T-helper 17 cell (primary cell): ENCODE data around the gene PLD5. TPM values are rescaled to one million over a fixed set of nuclear protein-coding genes. Genes with fewer than 3 reads are reported as not detected.
"Not testable (repeated sequence)": the region's sequence is repeated elsewhere in the genome, so short reads cannot be mapped to it uniquely, and the experiment has no call there.

ENCODE experiments used
- ATAC-seq: fragments of 150-1000 bp; cut with Tn5 transposase; 2 replicates; pipeline ENCODE4 v1.10.0; 2021; ENCODE audit warnings: mild to moderate bottlenecking, moderate library complexity
- DNase-seq, 3 donors: peaks; one replicate each; pipeline versions ENCODE4 v3.0.0 to v3.0.0-alpha.2; 2020 to 2021
- H3K9me3 ChIP-seq: one replicate; pipeline ENCODE4 v1.7.0; 2013; ENCODE audit warnings: low read length, mild to moderate bottlenecking; ENCODE audit not compliant: control insufficient read depth, poor library complexity, severe bottlenecking
- H3K27ac Mint-ChIP-seq: one replicate; pipeline ENCODE4 v1.8.0; 2022; ENCODE audit warnings: mild to moderate bottlenecking, moderate library complexity, mixed read lengths
- H3K27me3 Mint-ChIP-seq: one replicate; pipeline ENCODE4 v1.8.0; 2022; ENCODE audit warnings: mixed read lengths
- H3K36me3 Mint-ChIP-seq: one replicate; pipeline ENCODE4 v1.8.0; 2022; ENCODE audit warnings: low read depth, mixed read lengths
- H3K4me1 Mint-ChIP-seq: one replicate; pipeline ENCODE4 v1.8.0; 2022; ENCODE audit warnings: mild to moderate bottlenecking, mixed read lengths
- H3K4me3 Mint-ChIP-seq: one replicate; pipeline ENCODE4 v1.8.0; 2022; ENCODE audit warnings: mild to moderate bottlenecking, moderate library complexity, mixed read lengths
- total RNA-seq, 4 donors: library from RNA in 2 of 4; stranded (reverse) in 2 of 4; gene quantifications; one replicate each; pipeline ENCODE4 v1.2.3 and lab custom pipeline; 2022 to 2026

PLD5 gene
- total RNA-seq, 2 donors from 2014 or later, result not detected

DNA sequence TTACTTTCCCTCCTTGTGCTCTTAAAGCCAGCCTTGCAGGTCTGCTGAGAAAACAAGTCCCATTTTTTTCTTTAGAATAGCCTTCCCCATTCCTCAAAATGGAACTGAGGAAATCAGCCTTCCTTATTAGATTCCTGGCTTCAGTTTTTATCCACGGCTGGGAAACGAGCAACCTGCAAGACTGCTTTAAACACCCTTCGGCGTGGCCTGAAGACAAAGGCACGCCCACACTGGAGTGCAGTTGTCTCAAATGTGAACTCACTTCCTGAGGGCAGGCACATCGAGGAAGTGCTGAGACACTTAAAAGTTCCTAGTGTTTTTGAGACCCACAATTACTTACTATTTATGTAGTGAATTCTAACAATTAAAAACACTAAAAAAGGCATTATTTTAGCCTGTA lies 148.4 kb downstream of the PLD5 start:
- not testable (repeated sequence) for H3K27ac Mint-ChIP-seq

DNA sequence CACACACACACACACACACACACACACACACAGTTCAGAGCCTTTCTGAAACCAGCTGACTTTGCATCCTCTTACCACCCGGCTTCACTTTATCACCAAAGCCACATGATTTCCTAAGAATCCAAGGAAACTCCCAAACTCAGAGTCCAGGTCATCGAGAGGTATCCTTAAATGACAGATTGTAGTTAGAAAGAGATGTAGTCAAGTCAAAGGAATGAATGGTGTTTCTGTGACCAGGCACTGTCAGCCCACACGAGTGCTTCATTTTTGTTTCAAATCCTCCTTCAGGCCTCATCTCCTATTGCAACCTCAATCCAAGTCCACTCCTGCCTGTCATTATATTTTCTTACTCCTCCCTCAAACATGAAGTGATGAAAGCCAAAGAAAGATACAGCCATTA lies 174.1 kb downstream of the PLD5 start:
- not testable (repeated sequence) for H3K36me3 Mint-ChIP-seq, H3K4me3 Mint-ChIP-seq, H3K27ac Mint-ChIP-seq, ATAC-seq, H3K27me3 Mint-ChIP-seq, H3K4me1 Mint-ChIP-seq, DNase-seq, H3K9me3 ChIP-seq

More for the DNA sequence above, 148.4 kb downstream of the PLD5 start:
- H3K9me3 ChIP-seq, ATAC-seq, DNase-seq, H3K36me3 Mint-ChIP-seq, H3K4me1 Mint-ChIP-seq, H3K27me3 Mint-ChIP-seq, H3K4me3 Mint-ChIP-seq: not testable (repeated sequence)

DNA sequence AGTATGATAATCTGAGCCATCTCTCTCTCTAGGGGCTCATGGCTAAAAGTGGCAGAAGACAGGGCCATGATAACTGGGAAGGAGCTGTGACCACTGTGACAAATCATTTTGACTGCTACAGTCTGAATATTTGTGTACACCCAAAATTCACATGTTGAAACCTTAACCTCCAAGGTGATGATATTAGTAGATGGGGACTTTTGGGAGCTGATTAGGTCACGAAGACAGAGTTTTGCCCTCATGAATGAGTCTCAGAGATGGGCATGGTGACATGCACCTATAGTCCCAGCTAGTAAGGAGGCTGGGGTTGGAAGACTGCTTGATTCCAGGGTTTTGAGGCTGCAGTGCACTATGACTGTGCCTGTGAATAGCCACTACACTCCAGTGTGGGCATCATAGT lies 174.9 kb downstream of the PLD5 start:
- Mint-ChIP-seq H3K27me3 (no peaks in the 10 kb centered on the region), H3K4me1 (no peaks in the 10 kb centered on the region), H3K4me3 (no peak overlapping the region), H3K36me3 (no peaks in the 10 kb centered on the region), H3K27ac (no peak overlapping the region)
- H3K9me3 ChIP-seq, result no peaks in the 10 kb centered on the region
- ATAC-seq (no peak), DNase-seq (no peak)

DNA sequence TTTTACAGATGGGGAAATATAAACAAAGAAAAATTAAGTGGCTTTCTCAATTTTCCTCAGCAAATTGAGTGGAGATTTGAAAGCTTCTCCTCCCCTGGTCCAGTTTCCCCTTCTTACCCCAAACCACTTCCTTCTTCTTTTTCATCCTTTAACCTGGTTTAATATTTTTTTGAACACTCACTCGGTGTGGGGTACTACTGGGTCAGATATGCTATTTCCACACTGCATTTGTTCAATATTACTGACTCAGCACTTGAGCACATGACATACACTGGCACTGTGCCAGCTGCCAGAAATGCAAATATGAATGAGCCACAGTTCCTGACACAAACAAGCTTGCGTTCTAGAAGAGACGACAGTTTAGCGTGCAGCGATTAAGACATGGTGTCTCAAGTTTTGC lies 193.6 kb downstream of the PLD5 start:
- H3K4me3 Mint-ChIP-seq, DNase-seq, H3K4me1 Mint-ChIP-seq, H3K27me3 Mint-ChIP-seq, H3K9me3 ChIP-seq, H3K27ac Mint-ChIP-seq, ATAC-seq, H3K36me3 Mint-ChIP-seq: not testable (repeated sequence)

DNA sequence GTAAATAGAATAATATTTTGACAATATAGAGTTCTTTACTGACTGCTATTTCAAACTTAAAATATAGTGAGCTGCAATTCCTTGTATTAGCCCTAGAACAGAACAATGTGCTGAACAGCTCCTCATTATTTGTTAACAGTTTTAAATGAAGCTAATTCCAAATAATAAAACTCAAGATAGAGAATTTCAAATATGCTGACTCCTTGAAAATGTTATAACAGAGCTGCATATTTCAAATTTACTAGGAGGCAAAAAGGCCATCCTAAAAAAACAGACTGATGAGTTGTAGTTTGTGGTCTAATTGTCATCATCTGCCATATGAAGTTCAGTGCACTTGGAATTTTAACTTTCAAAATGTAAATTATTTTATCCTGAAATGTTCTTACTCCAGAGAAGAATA lies 197.1 kb downstream of the PLD5 start:
- H3K27me3 Mint-ChIP-seq, result not testable (repeated sequence)

DNA sequence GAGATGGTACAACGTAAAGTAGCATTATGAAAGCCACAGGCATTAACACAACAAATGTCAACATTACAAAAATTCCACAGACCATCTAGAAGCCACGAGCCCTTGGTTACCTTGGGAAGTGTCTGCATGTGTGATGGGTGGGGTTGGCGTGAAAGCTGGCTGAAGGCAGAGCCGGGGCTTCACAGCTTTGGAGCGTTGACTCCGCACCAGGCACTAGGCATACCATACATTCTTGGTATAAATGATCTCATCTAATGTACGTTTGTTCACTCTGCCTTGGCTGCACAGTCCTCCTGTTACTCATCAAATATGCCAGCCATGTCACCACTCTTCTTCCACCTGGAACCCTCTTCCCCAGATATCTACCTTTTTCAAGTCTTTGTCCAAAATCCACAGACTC lies 202.5 kb downstream of the PLD5 start:
- ATAC-seq, H3K4me3 Mint-ChIP-seq, H3K9me3 ChIP-seq, H3K27ac Mint-ChIP-seq, DNase-seq, H3K4me1 Mint-ChIP-seq, H3K36me3 Mint-ChIP-seq, H3K27me3 Mint-ChIP-seq: not testable (repeated sequence)

More for the DNA sequence above, 197.1 kb downstream of the PLD5 start:
- not testable (repeated sequence) for H3K4me3 Mint-ChIP-seq, H3K9me3 ChIP-seq, DNase-seq, H3K36me3 Mint-ChIP-seq, H3K27ac Mint-ChIP-seq, H3K4me1 Mint-ChIP-seq, ATAC-seq

DNA sequence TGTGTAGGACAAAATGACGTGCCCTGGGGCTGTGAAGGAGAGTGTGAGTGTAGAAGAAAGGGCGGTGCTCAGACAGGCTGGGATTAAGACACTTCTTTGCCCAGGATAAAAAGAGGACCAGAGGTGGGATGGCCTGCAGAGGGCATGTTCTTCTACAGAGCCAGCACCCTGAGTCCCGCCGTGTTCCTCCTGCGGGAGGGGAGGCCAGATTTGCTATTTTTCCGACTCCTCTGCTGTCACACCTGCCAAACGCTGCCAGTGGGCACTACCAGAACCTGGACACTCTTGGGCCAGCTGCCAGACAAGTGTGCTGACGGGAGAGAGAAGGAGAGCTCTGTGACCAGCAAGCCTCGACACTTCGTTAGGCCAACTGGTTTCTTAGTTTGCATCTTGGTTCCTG lies 206.4 kb downstream of the PLD5 start:
- DNase-seq (no peak), ATAC-seq (no peak)
- Mint-ChIP-seq H3K4me1 (no peaks in the 10 kb centered on the region), H3K4me3 (no peak overlapping the region), H3K27ac (no peak overlapping the region), H3K27me3 (peaks cover 4% of the 10 kb centered on the region), H3K36me3 (peaks cover 2% of the 10 kb centered on the region)
- no peaks in the 10 kb centered on the region for H3K9me3 ChIP-seq

DNA sequence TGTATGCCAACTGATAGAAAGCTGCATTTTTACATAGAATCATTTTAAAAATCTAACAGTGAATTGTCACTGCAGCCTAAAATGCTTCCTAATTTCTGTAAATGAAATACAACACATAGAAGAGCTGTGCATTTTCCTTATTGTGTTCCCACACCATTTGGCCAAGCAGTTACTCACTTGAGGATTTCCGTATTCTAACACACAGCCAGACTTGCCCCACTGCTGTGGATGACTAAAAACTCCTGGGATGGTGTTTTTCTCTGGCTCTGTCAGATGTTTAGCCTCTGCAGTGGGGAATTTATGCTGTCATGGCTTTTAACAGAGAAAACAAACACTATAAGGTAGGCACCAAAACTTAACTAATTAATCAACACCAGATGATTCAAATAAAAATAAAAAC lies 209.6 kb downstream of the PLD5 start:
- not testable (repeated sequence) for H3K27me3 Mint-ChIP-seq, H3K36me3 Mint-ChIP-seq, H3K27ac Mint-ChIP-seq, H3K9me3 ChIP-seq, DNase-seq, H3K4me3 Mint-ChIP-seq, ATAC-seq, H3K4me1 Mint-ChIP-seq

DNA sequence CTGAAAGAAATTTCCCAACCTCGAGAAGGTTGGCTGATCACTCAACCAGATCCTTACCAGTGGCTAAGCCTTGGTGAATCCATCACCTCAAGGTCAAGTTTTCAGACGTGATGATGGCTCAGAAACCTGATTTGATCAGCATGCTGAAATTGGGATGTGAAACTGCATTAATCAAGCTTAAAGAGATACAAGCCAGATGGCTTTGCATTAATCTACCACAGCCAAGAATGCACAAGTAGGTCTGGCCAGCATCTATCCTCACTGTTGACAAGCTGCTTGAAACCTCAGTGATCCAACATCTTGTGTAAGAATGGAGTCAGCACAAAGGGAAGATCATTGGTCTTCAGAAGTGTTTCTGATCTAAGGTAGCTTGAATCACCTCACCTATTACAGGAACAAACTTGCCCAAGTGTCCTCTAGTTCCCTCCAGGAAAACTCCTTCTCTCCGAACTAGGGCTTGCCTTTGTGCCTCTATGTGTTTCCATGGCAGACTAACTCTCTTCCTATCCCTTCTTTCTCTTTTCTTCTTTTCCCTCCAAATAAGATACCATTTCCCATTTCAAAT lies 210.3 kb downstream of the PLD5 start:
- ATAC-seq, H3K4me3 Mint-ChIP-seq, H3K36me3 Mint-ChIP-seq, H3K27ac Mint-ChIP-seq, H3K9me3 ChIP-seq, H3K4me1 Mint-ChIP-seq, H3K27me3 Mint-ChIP-seq, DNase-seq: not testable (repeated sequence)

DNA sequence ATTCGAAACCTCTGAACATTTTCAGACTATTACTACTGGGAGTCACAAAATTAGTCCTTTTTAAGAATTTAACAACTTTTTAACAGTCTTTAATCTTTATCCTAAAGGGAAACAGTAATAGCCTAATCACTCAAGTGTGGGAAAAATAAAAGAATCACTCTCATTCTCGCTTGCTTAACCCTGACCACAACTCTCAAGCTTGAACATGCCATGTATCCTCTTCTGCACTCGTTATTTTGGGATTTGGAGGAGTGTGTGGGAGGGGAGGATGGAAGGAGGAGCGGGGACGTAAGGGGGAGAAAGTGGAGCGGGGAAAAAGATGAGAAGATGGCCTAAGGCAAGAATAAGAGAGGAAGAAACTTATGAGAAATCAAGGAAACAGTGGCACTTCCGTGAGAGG lies 215.8 kb downstream of the PLD5 start:
- ATAC-seq, result not testable (repeated sequence)

DNA sequence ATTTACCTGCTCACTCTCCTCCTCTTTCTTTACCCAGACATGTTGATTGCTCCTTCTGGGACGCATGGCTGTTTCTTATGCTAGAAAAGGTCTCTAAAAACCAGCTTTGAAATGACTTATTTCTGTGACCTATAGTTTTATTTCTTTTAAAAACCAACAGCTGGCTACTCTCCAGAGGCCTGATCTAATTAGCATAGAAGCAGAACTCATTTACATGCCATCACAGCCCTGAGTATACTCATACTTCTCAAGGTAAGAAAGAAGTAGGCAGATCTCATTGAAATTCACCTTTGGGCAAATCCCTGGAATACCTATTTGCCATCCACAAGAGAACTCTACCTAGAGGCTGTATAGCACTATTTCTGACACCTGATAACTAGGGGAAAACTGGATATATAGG lies 230.7 kb downstream of the PLD5 start:
- H3K27me3 Mint-ChIP-seq, ATAC-seq, H3K27ac Mint-ChIP-seq, H3K4me1 Mint-ChIP-seq, H3K4me3 Mint-ChIP-seq, H3K9me3 ChIP-seq, DNase-seq, H3K36me3 Mint-ChIP-seq: not testable (repeated sequence)

More for the DNA sequence above, 215.8 kb downstream of the PLD5 start:
- H3K4me3 Mint-ChIP-seq, H3K4me1 Mint-ChIP-seq, H3K27ac Mint-ChIP-seq, DNase-seq, H3K36me3 Mint-ChIP-seq, H3K27me3 Mint-ChIP-seq, H3K9me3 ChIP-seq: not testable (repeated sequence)

DNA sequence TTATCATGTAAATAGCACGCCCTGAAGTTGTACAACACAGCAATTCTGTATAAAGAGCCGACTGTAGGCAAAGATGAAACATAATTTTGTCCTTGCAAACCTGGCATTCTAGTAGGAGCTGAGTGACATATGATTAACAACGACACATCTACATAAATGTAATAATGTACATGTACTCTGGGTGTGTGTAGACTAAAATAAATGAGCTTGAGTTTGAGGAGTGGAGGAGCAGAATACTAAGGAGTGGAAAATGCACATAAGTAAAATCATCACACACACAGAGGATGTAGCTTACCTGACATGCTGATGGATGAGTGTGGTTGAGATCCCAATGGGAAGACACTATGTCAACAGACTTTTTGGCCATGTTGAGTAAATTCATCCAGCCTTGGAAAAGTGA lies 236.4 kb downstream of the PLD5 start:
- H3K36me3 Mint-ChIP-seq, H3K27ac Mint-ChIP-seq, ATAC-seq, H3K4me3 Mint-ChIP-seq, H3K9me3 ChIP-seq, H3K27me3 Mint-ChIP-seq, H3K4me1 Mint-ChIP-seq, DNase-seq: not testable (repeated sequence)

DNA sequence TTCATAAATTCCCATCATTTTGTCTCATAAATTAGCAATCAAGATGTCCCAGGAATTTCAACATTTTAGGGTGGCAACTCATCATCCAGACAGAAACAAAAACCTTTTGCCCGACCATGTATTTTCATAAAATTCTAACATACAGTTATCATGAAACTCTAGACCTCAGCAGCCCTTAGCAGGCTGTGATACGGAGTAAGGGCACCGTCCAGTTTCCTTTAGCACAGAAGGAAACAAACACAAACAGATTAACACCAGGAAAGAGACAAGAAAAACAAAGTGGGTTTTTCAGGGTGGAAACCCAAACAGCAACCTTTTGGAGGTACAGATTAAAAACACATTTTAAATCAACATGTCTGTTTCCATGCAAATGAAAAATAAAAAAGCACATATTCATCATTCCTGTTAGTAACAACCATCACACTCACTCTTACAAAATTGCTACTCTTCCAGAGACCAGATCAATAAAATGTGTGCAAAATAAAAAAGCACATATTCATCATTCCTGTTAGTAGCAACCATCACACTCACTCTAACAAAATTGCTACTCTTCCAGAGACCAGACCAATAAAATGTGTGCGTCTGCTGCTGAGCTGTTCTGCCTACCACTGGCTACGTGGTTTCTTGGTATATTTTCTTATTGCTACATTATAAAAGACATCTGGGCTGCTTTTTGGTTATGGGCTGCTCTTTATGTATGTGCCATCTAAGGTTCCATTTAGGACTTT lies 241.6 kb downstream of the PLD5 start:
- not testable (repeated sequence) for H3K4me3 Mint-ChIP-seq, H3K36me3 Mint-ChIP-seq, DNase-seq, ATAC-seq, H3K4me1 Mint-ChIP-seq, H3K9me3 ChIP-seq, H3K27me3 Mint-ChIP-seq, H3K27ac Mint-ChIP-seq

DNA sequence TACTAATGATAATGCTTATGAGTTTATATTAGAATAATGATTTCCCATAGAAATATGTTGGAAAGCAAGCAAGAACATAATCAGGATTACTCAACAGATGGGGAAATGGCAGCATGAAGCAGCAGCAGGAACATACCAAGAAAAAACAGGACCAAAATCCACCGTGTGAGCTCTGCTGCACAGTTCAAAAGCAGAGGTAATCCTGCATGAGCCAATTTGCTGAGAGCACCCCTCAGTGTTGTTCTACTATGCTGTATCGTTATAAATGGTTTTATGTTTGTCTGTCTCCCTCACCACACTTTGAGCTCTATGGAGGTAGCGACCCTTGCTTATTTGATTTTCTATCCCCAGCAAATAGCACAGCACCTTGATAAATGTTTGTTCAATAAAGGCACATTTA lies 246.1 kb downstream of the PLD5 start:
- not testable (repeated sequence) for H3K9me3 ChIP-seq, ATAC-seq, H3K36me3 Mint-ChIP-seq, H3K27ac Mint-ChIP-seq, H3K4me1 Mint-ChIP-seq, DNase-seq, H3K4me3 Mint-ChIP-seq, H3K27me3 Mint-ChIP-seq
